ENCODE measurements around the gene OBP2B.

GRCh38 chr9:133203506-133204075, 5.5 kb downstream of the OBP2B start:
- TF ChIP-seq, protein P1, sequence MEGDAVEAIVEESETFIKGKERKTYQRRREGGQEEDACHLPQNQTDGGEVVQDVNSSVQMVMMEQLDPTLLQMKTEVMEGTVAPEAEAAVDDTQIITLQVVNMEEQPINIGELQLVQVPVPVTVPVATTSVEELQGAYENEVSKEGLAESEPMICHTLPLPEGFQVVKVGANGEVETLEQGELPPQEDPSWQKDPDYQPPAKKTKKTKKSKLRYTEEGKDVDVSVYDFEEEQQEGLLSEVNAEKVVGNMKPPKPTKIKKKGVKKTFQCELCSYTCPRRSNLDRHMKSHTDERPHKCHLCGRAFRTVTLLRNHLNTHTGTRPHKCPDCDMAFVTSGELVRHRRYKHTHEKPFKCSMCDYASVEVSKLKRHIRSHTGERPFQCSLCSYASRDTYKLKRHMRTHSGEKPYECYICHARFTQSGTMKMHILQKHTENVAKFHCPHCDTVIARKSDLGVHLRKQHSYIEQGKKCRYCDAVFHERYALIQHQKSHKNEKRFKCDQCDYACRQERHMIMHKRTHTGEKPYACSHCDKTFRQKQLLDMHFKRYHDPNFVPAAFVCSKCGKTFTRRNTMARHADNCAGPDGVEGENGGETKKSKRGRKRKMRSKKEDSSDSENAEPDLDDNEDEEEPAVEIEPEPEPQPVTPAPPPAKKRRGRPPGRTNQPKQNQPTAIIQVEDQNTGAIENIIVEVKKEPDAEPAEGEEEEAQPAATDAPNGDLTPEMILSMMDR (IDR thresholded peaks at IDR 0.05 in 4 of 5, conservative IDR thresholded peaks at IDR 0.05 in 1 of 5): no peak
- no peak for TF ChIP-seq POLR2A (IDR thresholded peaks at IDR 0.05)
